SU-DHL-6 (cell line): ENCODE results near the gene ERICH4.

Experiments
- H2AFZ ChIP-seq: fragments of 200-600 bp; sonication (generic); 2 replicates; pipeline ENCODE4 v1.6.1; 2014; ENCODE audit warnings: low read depth, mild to moderate bottlenecking, moderate library complexity, mixed read lengths, antibody characterized with exemption, low read length; ENCODE audit not compliant: severe bottlenecking
- H3F3A ChIP-seq: fragments of 200-600 bp; shearing (Covaris generic); 2 replicates; pipeline ENCODE4 v1.6.0; 2016; ENCODE audit warnings: antibody characterized with exemption, mild to moderate bottlenecking; ENCODE audit not compliant: insufficient read depth
- H3K27ac ChIP-seq: fragments of 200-600 bp; sonication (generic); 2 replicates; pipeline ENCODE4 v1.5.1; 2016; ENCODE audit warnings: low read depth, mild to moderate bottlenecking, low read length, moderate library complexity, mixed read lengths
- H3K27me3 ChIP-seq: fragments of 200-600 bp; sonication (generic), shearing (Covaris generic); 2 replicates; pipeline ENCODE4 v1.6.0; 2014; ENCODE audit warnings: mild to moderate bottlenecking, low read length
- H3K36me3 ChIP-seq: fragments of 200-600 bp; sonication (generic); 2 replicates; pipeline ENCODE4 v1.6.1; 2014; ENCODE audit warnings: mild to moderate bottlenecking, low read length, mixed read lengths
- H3K4me2 ChIP-seq: fragments of 300-600, 200-600 bp; shearing (Covaris generic), sonication (generic); 2 replicates; pipeline ENCODE4 v1.6.0; 2014; ENCODE audit warnings: low read length, low read depth, mild to moderate bottlenecking; ENCODE audit not compliant: poor library complexity, severe bottlenecking
- H3K4me3 ChIP-seq: fragments of 200-600 bp; sonication (generic); 2 replicates; pipeline ENCODE4 v1.5.1; 2014; ENCODE audit warnings: antibody characterized with exemption, low read length, mild to moderate bottlenecking, mixed read lengths; ENCODE audit not compliant: insufficient read depth, poor library complexity, severe bottlenecking
- H3K79me2 ChIP-seq: fragments of 200-600 bp; sonication (generic); 2 replicates; pipeline ENCODE4 v1.6.1; 2014; ENCODE audit warnings: mild to moderate bottlenecking, low read length, moderate library complexity; ENCODE audit not compliant: insufficient read depth
- H3K9ac ChIP-seq: fragments of 200-600 bp; sonication (generic); 2 replicates; pipeline ENCODE4 v1.7.0; 2014; ENCODE audit warnings: mild to moderate bottlenecking, low read length
- H3K9me2 ChIP-seq: fragments of 200-600 bp; sonication (generic); replicated peaks from 2 replicates; pipeline ENCODE4 v1.6.1; 2014; ENCODE audit warnings: low read length; ENCODE audit not compliant: insufficient read depth
- H3K9me3 ChIP-seq: fragments of 200-600 bp; sonication (generic); 2 replicates; pipeline ENCODE4 v1.6.1; 2014; ENCODE audit warnings: low read length, mixed read lengths; ENCODE audit not compliant: insufficient read depth
- H4K20me1 ChIP-seq: fragments of 200-600 bp; sonication (generic); 2 replicates; pipeline ENCODE4 v1.6.1; 2014; ENCODE audit warnings: low read depth, mild to moderate bottlenecking, antibody characterized with exemption, low read length, moderate library complexity, mixed read lengths
- CTCF ChIP-seq: fragments of 200-600 bp; sonication (generic); IDR thresholded peaks from one replicate; pipeline ENCODE4 v1.5.1; 2017; ENCODE audit warnings: antibody characterized with exemption, mild to moderate bottlenecking, low read length, moderate library complexity; ENCODE audit not compliant: insufficient read depth, poor library complexity, severe bottlenecking
- EZH2phosphoT487 ChIP-seq: fragments of 200-600 bp; sonication (generic), shearing (Covaris generic); conservative IDR thresholded peaks from 2 replicates; pipeline ENCODE4 v1.6.1; 2018; ENCODE audit warnings: mild to moderate bottlenecking, antibody characterized with exemption, low read length, moderate library complexity, mixed read lengths

Gene ERICH4

GRCh38 chr19:41401483-41401882 lies 41.5 kb upstream of the ERICH4 start:
- no peaks in the 10 kb centered on the region for H4K20me1 ChIP-seq
- H3K9ac ChIP-seq = no peak overlapping the region
- no peak overlapping the region for H3K27ac ChIP-seq
- no peaks in the 10 kb centered on the region for H3K9me2 ChIP-seq
- TF ChIP-seq CTCF = no peak
- TF ChIP-seq EZH2phosphoT487 = no peak
- no peaks in the 10 kb centered on the region for H3K9me3 ChIP-seq
- no peaks in the 10 kb centered on the region for H3F3A ChIP-seq
- H3K79me2 ChIP-seq = peaks cover 14% of the 10 kb centered on the region; the same call in 1 of the 2 replicates
- no peak overlapping the region for H2AFZ ChIP-seq
- no peak overlapping the region for H3K4me3 ChIP-seq
- H3K36me3 ChIP-seq = no peaks in the 10 kb centered on the region
- H3K27me3 ChIP-seq = no peaks in the 10 kb centered on the region
- no peak overlapping the region for H3K4me2 ChIP-seq

- Histone ChIP-seq H3K27ac (no peak overlapping the region), H3K79me2 (peaks cover 13% of the 10 kb centered on the region; the same call in 1 of the 2 replicates), H3K9me3 (no peaks in the 10 kb centered on the region), H3K9ac (no peak overlapping the region), H3K27me3 (no peaks in the 10 kb centered on the region), H3K4me2 (no peak overlapping the region), H3K9me2 (no peaks in the 10 kb centered on the region), H2AFZ (no peak overlapping the region), H3F3A (no peaks in the 10 kb centered on the region), H3K36me3 (no peaks in the 10 kb centered on the region), H3K4me3 (no peak overlapping the region), H4K20me1 (no peaks in the 10 kb centered on the region)
- no peak for TF ChIP-seq EZH2phosphoT487
- TF ChIP-seq CTCF = no peak
Observed at GRCh38 chr19:41402010-41402409, 40.9 kb upstream of the ERICH4 start.

- Histone ChIP-seq H3K4me2 (no peak overlapping the region), H3K9me3 (no peaks in the 10 kb centered on the region), H3F3A (no peaks in the 10 kb centered on the region), H3K9me2 (no peaks in the 10 kb centered on the region), H3K9ac (no peak overlapping the region), H3K27me3 (no peaks in the 10 kb centered on the region), H3K4me3 (no peak overlapping the region), H3K27ac (no peak overlapping the region), H3K79me2 (peaks cover 7% of the 10 kb centered on the region; the same call in 1 of the 2 replicates), H4K20me1 (no peaks in the 10 kb centered on the region), H2AFZ (no peak overlapping the region), H3K36me3 (no peaks in the 10 kb centered on the region)
- no peak for TF ChIP-seq EZH2phosphoT487
- no peak for TF ChIP-seq CTCF
Observed at GRCh38 chr19:41403181-41403970, 39.6 kb upstream of the ERICH4 start.
